BLaER1 (cell line): ENCODE measurements around the gene DBNL.

Source experiments
- H3K27ac ChIP-seq: shearing (Covaris generic); formaldehyde crosslinking; 2 replicates; pipeline ENCODE4 v1.8.1; 2022
- H3K27me3 ChIP-seq: shearing (Covaris generic); formaldehyde crosslinking; 2 replicates; pipeline ENCODE4 v1.8.1; 2022
- H3K36me3 ChIP-seq: shearing (Covaris generic); formaldehyde crosslinking; 2 replicates; pipeline ENCODE4 v1.8.1; 2022
- H3K4me1 ChIP-seq: shearing (Covaris generic); formaldehyde crosslinking; 2 replicates; pipeline ENCODE4 v1.8.1; 2022
- H3K4me2 ChIP-seq: shearing (Covaris generic); formaldehyde crosslinking; 2 replicates; pipeline ENCODE4 v1.8.1; 2022
- H3K4me3 ChIP-seq: shearing (Covaris generic); formaldehyde crosslinking; 2 replicates; pipeline ENCODE4 v1.8.1; 2022
- H3K9ac ChIP-seq: shearing (Covaris generic); formaldehyde crosslinking; 2 replicates; pipeline ENCODE4 v1.8.1; 2022
- H3K9me3 ChIP-seq: shearing (Covaris generic); formaldehyde crosslinking; 2 replicates; pipeline ENCODE4 v1.8.1; 2022
- H4K20me1 ChIP-seq: shearing (Covaris generic); formaldehyde crosslinking; 2 replicates; pipeline ENCODE4 v1.8.1; 2022
- Cebpa-rat ChIP-seq: shearing (Covaris generic); IDR thresholded peaks from 2 replicates; pipeline ENCODE4 v1.8.1; 2022

DBNL gene

DNA sequence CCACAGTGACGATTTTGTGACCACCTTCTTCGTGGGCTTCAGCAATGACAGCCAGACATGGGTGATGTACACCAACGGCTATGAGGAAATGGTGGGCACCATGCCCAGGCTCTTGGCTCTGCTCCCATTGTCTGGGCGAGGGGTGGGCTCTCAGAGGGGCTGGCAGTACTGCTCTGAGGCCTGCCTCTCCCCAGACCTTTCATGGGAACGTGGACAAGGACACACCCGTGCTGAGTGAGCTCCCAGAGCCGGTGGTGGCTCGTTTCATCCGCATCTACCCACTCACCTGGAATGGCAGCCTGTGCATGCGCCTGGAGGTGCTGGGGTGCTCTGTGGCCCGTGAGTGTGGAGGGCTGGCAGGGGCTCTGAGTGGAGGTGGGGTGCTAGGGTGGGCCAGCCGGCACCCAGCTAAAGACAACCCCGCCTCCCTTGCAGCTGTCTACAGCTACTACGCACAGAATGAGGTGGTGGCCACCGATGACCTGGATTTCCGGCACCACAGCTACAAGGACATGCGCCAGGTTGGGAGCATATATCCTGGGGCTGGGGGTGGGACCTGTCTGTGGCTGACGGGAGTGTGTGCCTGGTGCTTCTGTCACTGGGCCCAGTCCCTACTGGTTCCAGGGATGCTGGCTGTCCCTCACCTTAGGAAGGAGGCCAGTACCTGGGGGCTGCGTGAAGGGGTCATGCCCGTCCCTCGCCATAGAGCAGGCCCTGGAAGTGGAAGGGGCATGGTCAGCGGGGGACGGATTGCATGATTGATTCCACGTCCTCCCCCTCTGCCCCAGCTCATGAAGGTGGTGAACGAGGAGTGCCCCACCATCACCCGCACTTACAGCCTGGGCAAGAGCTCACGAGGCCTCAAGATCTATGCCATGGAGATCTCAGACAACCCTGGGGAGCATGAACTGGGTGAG is 66.5 kb downstream of the DBNL start:
- no peaks in the 10 kb centered on the region for H3K27me3 ChIP-seq
- H3K4me2 ChIP-seq: no peak overlapping the region
- peaks cover 99% of the 10 kb centered on the region for H4K20me1 ChIP-seq
- H3K36me3 ChIP-seq: peaks cover 99% of the 10 kb centered on the region
- H3K9me3 ChIP-seq: no peaks in the 10 kb centered on the region
- TF ChIP-seq Cebpa-rat: no peak
- H3K9ac ChIP-seq: no peak overlapping the region
- no peak overlapping the region for H3K27ac ChIP-seq
- no peak overlapping the region for H3K4me3 ChIP-seq
- H3K4me1 ChIP-seq: peaks cover 29% of the 10 kb centered on the region
